Tibial artery (tissue), 4 donors: ENCODE results near the gene TPRG1.
A peak's percentile ranks its signal among the peaks of the same experiment; 100 is the strongest.

Experiments
- DNase-seq, 2 donors: peaks; one replicate each; pipeline ENCODE4 v3.0.0-alpha.2; 2019
- H3K27ac ChIP-seq, 2 donors: fragments of 200-600 bp; sonication (generic) in 1 of 2; 1 replicate in 1 of 2; 2 replicates in 1 of 2; pipeline ENCODE4 v1.5.1; 2018 to 2019; ENCODE audit warnings: mild to moderate bottlenecking in 1 of 2
- H3K27me3 ChIP-seq, 2 donors: fragments of 200-600 bp; sonication (generic) in 1 of 2; one replicate each; pipeline versions ENCODE4 v1.5.1 to v1.6.0; 2016 to 2019
- H3K36me3 ChIP-seq, 3 donors: fragments of 200-600 bp; sonication (generic) in 2 of 3; one replicate each; pipeline ENCODE4 v1.5.1; 2016 to 2019; ENCODE audit warnings: mild to moderate bottlenecking in 2 of 3
- H3K4me1 ChIP-seq, 4 donors: fragments of 200-600 bp; sonication (generic) in 2 of 4; 1 replicate in 3 of 4; 2 replicates in 1 of 4; pipeline ENCODE4 v1.5.1; 2016 to 2019
- H3K4me3 ChIP-seq, 2 donors: fragments of 200-600 bp; sonication (generic) in 1 of 2; 1 replicate in 1 of 2; 2 replicates in 1 of 2; pipeline ENCODE4 v1.5.1; 2018 to 2019; ENCODE audit warnings: mild to moderate bottlenecking in 2 of 2
- H3K9me3 ChIP-seq, 3 donors: fragments of 200-600 bp; sonication (generic) in 1 of 3; one replicate each; pipeline ENCODE4 v1.5.1; 2016 to 2019
- intact Hi-C: fragments of 100-400 bp; cut with DNase I; formaldehyde crosslinking; loops from one replicate; pipeline ENCODE4 v1.15.0; 2023; ENCODE audit warnings: low total_unique reads
- TF ChIP-seq, protein P1 (sequence below), 2 experiments: fragments of 200-600 bp in 1 of 2; fragments of 450-650 bp in 1 of 2; IDR thresholded peaks; one replicate each; pipeline ENCODE4 v1.5.1; 2017 to 2019; ENCODE audit warnings: antibody characterized with exemption in 2 of 2, mild to moderate bottlenecking in 1 of 2, moderate library complexity in 1 of 2

The TPRG1 gene

DNA sequence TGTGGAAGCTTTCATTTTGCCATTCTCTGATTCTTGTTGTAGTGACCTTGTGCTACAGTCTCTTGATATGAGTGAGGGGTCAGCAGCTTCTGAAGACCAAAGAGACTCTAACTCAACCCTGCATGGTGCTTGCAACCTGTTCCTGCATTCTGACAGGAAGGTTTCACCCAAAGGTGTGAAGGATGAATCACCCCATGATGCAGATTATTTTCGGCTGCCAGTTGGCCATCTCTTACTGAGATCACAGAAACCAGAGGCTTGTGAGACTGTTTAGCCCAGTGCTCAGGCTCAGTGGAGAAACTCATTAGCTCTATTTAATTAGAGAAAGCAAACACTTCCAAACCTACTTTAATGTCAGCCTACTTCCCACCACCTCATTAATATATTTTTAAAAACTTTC is 29.2 kb upstream of the TPRG1 start:
- H3K27me3 ChIP-seq = no peaks in the 10 kb centered on the region
- H3K27ac ChIP-seq = no peak overlapping the region
- no peak for DNase-seq
- H3K36me3 ChIP-seq = no peaks in the 10 kb centered on the region
- H3K9me3 ChIP-seq = no peaks in the 10 kb centered on the region
- intact Hi-C loops = no loop called here
- TF ChIP-seq, protein P1, sequence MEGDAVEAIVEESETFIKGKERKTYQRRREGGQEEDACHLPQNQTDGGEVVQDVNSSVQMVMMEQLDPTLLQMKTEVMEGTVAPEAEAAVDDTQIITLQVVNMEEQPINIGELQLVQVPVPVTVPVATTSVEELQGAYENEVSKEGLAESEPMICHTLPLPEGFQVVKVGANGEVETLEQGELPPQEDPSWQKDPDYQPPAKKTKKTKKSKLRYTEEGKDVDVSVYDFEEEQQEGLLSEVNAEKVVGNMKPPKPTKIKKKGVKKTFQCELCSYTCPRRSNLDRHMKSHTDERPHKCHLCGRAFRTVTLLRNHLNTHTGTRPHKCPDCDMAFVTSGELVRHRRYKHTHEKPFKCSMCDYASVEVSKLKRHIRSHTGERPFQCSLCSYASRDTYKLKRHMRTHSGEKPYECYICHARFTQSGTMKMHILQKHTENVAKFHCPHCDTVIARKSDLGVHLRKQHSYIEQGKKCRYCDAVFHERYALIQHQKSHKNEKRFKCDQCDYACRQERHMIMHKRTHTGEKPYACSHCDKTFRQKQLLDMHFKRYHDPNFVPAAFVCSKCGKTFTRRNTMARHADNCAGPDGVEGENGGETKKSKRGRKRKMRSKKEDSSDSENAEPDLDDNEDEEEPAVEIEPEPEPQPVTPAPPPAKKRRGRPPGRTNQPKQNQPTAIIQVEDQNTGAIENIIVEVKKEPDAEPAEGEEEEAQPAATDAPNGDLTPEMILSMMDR (IDR thresholded peaks at IDR 0.05) = no peak
- H3K4me3 ChIP-seq = no peak overlapping the region
- H3K4me1 ChIP-seq = peaks cover 0 to 3% (median under 1%) of the 10 kb centered on the region in 4 donors

DNA sequence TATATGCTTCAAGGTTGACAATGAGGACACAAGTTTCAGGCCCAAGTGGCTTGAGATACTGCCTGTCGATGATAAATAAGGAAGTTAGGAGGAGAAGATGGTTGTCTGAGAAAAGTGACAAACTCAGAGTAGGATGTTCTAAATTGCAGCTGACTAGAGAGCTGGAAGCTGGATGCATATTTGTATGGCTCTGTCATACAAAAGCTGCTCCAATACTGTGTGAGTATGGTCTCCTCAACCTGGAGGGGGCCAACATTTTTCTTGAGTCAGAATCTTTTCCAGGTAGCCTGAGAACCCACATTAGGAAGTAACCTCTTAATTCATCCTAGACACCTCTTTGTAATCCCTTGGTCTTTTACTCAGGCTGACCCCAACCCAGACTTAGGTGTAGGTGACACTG is 28.4 kb upstream of the TPRG1 start:
- intact Hi-C loops = no loop called here
- Histone ChIP-seq H3K4me1 (peaks cover 0 to 7% (median 2%) of the 10 kb centered on the region in 4 donors), H3K9me3 (no peaks in the 10 kb centered on the region), H3K27me3 (no peaks in the 10 kb centered on the region), H3K36me3 (no peaks in the 10 kb centered on the region), H3K4me3 (no peak overlapping the region), H3K27ac (no peak overlapping the region)
- TF ChIP-seq, protein P1 (IDR thresholded peaks at IDR 0.05) = no peak
- DNase-seq = no peak

DNA sequence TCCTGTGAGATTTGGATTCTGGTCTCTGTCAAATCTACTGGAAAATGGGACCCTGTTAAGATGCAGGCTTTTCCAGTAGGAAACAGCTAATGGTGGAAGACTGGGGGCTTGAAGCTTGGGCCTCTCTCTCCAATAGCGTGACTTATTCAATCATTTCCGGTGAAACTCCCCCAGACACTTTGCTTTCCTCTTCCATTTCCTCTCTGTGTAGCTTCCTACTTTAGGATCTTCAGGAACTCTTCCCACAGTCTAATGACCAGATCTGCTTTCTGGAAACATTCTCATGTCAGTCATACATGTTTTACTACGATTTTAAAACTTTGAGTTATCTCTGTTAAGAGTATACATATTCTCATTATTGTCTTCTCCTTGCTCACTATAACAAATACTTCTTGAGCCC is 28.0 kb upstream of the TPRG1 start:
- Histone ChIP-seq H3K9me3 (no peaks in the 10 kb centered on the region), H3K4me1 (peaks cover 0 to 7% (median 2%) of the 10 kb centered on the region in 4 donors), H3K27ac (no peak overlapping the region), H3K36me3 (no peaks in the 10 kb centered on the region), H3K27me3 (no peaks in the 10 kb centered on the region), H3K4me3 (no peak overlapping the region)
- intact Hi-C loops = no loop called here
- TF ChIP-seq, protein P1 (IDR thresholded peaks at IDR 0.05) = no peak
- no peak for DNase-seq

DNA sequence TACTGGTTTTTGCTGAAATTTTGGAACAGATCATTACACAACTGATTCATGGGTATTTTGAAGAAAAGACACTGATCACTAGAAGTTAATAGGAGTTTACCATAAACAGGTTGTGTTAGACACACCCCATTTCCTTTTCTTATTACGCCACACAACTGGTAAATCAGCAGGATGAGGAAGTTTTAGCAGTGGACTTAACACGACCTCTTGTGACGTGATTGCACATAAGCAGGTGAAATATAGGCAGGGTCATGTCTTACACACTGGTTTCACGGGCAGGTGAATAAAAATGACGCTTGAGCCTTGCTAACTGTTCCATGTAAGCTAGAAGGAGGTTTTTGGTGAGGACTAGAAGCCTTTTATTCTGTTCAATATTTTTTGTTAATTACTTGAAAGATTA is 27.1 kb upstream of the TPRG1 start:
- Histone ChIP-seq H3K9me3 (no peaks in the 10 kb centered on the region), H3K27me3 (no peaks in the 10 kb centered on the region), H3K4me3 (no peak overlapping the region), H3K36me3 (no peaks in the 10 kb centered on the region), H3K4me1 (peaks cover 0 to 7% (median 2%) of the 10 kb centered on the region in 4 donors), H3K27ac (no peak overlapping the region)
- DNase-seq = no peak
- intact Hi-C loops = loop anchor here (5.0 kb wide), 2 partner anchors 187 to 1402 kb away; no protein-coding TSS in a partner anchor
- TF ChIP-seq, protein P1 (IDR thresholded peaks at IDR 0.05) = peak; percentile 35 to 40

DNA sequence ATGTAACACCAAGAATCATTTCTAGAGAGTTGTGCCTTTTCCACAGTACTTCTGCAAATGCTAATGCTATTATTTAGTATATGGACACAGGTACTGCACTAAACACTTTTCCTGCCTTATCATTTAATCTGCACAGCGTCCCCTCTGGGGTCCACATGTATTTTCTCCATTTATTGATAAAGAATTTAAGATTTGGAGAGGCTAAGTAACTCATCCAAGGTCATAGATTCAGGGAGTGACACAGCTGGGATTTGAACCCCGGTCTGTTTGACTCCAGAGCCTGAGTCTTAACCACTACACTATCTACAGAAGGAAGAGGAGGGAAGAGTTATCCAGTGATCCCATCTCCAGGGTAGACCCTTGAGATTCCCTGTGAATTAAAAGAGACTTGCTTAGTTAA is 24.9 kb upstream of the TPRG1 start:
- H3K27ac ChIP-seq = no peak overlapping the region
- DNase-seq = no peak
- TF ChIP-seq, protein P1 (IDR thresholded peaks at IDR 0.05) = no peak
- intact Hi-C loops = loop anchor here (5.0 kb wide), 2 partner anchors 190 to 1405 kb away; no protein-coding TSS in a partner anchor
- no peaks in the 10 kb centered on the region for H3K27me3 ChIP-seq
- H3K4me3 ChIP-seq = no peak overlapping the region
- H3K4me1 ChIP-seq = peaks cover 0 to 7% (median 2%) of the 10 kb centered on the region in 4 donors
- H3K9me3 ChIP-seq = no peaks in the 10 kb centered on the region
- H3K36me3 ChIP-seq = no peaks in the 10 kb centered on the region

DNA sequence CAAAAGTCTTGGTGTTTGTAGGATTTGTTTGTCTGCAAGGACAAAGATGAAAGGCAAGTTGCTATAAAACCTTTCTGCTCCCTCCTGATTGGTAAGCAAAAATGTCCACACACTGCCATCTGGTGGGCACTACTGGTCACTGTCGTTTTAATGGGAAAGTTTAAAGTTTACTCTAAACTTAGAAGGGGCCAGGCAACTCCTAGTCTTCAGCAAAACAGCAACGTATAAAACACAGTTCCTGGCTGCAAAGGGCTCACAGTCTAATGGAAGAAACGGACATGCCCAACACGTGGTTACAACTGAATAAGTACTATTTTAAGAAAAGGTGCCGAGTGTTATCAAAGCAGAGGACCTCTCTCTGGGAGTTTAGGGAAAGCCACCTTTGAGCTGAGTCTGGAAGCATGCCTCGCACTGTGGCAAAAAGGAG is 23.7 kb upstream of the TPRG1 start:
- intact Hi-C loops = loop anchor here (5.0 kb wide), 2 partner anchors 191 to 1406 kb away; no protein-coding TSS in a partner anchor
- TF ChIP-seq, protein P1 (IDR thresholded peaks at IDR 0.05) = peak; percentile 72 to 88
- Histone ChIP-seq H3K9me3 (no peaks in the 10 kb centered on the region), H3K27ac (peak overlapping the region in 1 of 2 donors; percentile 30), H3K27me3 (no peaks in the 10 kb centered on the region), H3K4me1 (peaks cover 0 to 7% (median 2%) of the 10 kb centered on the region in 4 donors), H3K36me3 (no peaks in the 10 kb centered on the region), H3K4me3 (no peak overlapping the region)
- DNase-seq = peak; percentile 70 to 75
